Activated CD8-positive, alpha-beta memory T cell treated with anti-CD3 and anti-CD28 coated beads, Interleukin-2, amount 50 U/mL, for 1 hour (primary cell): ENCODE measurements around the gene EMB.
"Not testable (repeated sequence)": the region's sequence is repeated elsewhere in the genome, so short reads cannot be mapped to it uniquely, and the experiment has no call there.

Experiments used
- DNase-seq: peaks from one replicate; pipeline ENCODE4 v3.0.0-alpha.2; 2020; ENCODE audit errors: extremely low read depth

The EMB gene

GRCh38 chr5:50421184-50421950, 19.7 kb downstream of the EMB start:
- not testable (repeated sequence) for DNase-seq

GRCh38 chr5:50420343-50420935, 20.6 kb downstream of the EMB start:
- no peak for DNase-seq

- not testable (repeated sequence) for DNase-seq
Measured at GRCh38 chr5:50419656-50420055, 21.4 kb downstream of the EMB start.

GRCh38 chr5:50416637-50417036, 24.5 kb downstream of the EMB start:
- DNase-seq = not testable (repeated sequence)

- DNase-seq = peak; percentile 17
Measured at GRCh38 chr5:50415912-50416311, 25.2 kb downstream of the EMB start.

GRCh38 chr5:50410932-50411331, 30.2 kb downstream of the EMB start:
- DNase-seq = not testable (repeated sequence)

- DNase-seq = no peak
Measured at GRCh38 chr5:50406877-50407276, 34.2 kb downstream of the EMB start.

- DNase-seq = no peak
Measured at GRCh38 chr5:50401336-50401735, 39.8 kb downstream of the EMB start.

- DNase-seq = not testable (repeated sequence)
Measured at GRCh38 chr5:50393925-50394609, 47.0 kb downstream of the EMB start.

- DNase-seq = not testable (repeated sequence)
Measured at GRCh38 chr5:50392289-50392688, 48.8 kb downstream of the EMB start.

GRCh38 chr5:50384381-50384780, 56.7 kb downstream of the EMB start:
- not testable (repeated sequence) for DNase-seq

GRCh38 chr5:50376696-50377095, 64.4 kb downstream of the EMB start:
- not testable (repeated sequence) for DNase-seq

- not testable (repeated sequence) for DNase-seq
Measured at GRCh38 chr5:50369287-50370033, 71.6 kb downstream of the EMB start.

- DNase-seq = no peak
Measured at GRCh38 chr5:50365426-50366251, 75.4 kb downstream of the EMB start.

GRCh38 chr5:50364535-50365309, 76.4 kb downstream of the EMB start:
- DNase-seq = not testable (repeated sequence)

GRCh38 chr5:50359187-50359586, 81.9 kb downstream of the EMB start:
- DNase-seq = no peak

- DNase-seq = no peak
Measured at GRCh38 chr5:50352382-50352781, 88.7 kb downstream of the EMB start.
